Fibroblast of the aortic adventitia (primary cell): ENCODE results near the gene CCN5. TPM values are rescaled to one million over a fixed set of nuclear protein-coding genes. Genes with fewer than 3 reads are reported as not detected.
A peak's percentile ranks its signal among the peaks of the same experiment; 100 is the strongest.
"Not testable (repeated sequence)": the region's sequence is repeated elsewhere in the genome, so short reads cannot be mapped to it uniquely, and the experiment has no call there.

Experiments
- DNase-seq: peaks from one replicate; pipeline ENCODE4 v3.0.0-alpha.2; 2010; ENCODE audit warnings: low read depth
- H3K4me3 ChIP-seq: 2 replicates; pipeline ENCODE4 v1.5.1; 2011; ENCODE audit warnings: low read depth, mild to moderate bottlenecking, control low read depth, low read length, moderate library complexity
- total RNA-seq: library from RNA; depleted of rRNA; stranded (reverse); fragments of >200 nt; gene quantifications from 2 replicates; pipeline ENCODE4 v1.2.3, GENCODE V29; 2012; ENCODE audit warnings: low replicate concordance
- TF ChIP-seq, protein P1 (sequence below): IDR thresholded peaks from 2 replicates; pipeline ENCODE4 v1.5.1; 2011; ENCODE audit warnings: mild to moderate bottlenecking, low read length, control low read depth, inconsistent platforms; ENCODE audit not compliant: insufficient read depth

The CCN5 gene
- total RNA-seq, 1 donor: 266 TPM

DNA sequence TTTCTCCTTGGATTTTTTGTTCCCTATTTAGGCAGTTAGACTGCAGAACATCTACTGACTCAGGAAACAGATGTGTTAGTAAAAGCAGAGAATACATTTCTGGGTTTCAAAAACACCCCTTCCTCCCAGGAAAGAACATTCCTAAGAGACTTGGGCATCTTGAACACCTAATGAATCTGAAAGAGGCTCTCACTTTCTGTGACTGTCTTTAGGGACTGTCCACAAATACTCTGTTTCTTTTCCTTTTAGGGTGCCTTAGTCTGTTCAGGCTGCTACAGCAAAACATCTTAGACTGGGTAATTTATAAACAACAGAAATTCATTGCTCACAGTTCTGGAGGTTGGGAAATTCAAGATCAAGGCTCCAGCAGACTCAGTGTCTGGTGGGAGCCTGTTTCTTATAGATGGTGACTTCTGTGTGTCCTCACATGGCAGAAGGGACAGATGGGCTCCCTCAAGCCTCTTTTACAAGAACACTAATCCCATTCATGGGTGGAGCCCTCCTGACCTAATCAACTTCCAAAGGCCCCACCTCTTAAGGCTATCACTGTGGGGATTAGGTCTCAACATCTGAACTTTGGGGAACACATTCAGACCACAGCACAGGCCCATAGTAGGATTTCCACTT is 19.4 kb upstream of the CCN5 start:
- no peak overlapping the region for H3K4me3 ChIP-seq
- TF ChIP-seq, protein P1, sequence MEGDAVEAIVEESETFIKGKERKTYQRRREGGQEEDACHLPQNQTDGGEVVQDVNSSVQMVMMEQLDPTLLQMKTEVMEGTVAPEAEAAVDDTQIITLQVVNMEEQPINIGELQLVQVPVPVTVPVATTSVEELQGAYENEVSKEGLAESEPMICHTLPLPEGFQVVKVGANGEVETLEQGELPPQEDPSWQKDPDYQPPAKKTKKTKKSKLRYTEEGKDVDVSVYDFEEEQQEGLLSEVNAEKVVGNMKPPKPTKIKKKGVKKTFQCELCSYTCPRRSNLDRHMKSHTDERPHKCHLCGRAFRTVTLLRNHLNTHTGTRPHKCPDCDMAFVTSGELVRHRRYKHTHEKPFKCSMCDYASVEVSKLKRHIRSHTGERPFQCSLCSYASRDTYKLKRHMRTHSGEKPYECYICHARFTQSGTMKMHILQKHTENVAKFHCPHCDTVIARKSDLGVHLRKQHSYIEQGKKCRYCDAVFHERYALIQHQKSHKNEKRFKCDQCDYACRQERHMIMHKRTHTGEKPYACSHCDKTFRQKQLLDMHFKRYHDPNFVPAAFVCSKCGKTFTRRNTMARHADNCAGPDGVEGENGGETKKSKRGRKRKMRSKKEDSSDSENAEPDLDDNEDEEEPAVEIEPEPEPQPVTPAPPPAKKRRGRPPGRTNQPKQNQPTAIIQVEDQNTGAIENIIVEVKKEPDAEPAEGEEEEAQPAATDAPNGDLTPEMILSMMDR: no peak
- peak; percentile 66 for DNase-seq

DNA sequence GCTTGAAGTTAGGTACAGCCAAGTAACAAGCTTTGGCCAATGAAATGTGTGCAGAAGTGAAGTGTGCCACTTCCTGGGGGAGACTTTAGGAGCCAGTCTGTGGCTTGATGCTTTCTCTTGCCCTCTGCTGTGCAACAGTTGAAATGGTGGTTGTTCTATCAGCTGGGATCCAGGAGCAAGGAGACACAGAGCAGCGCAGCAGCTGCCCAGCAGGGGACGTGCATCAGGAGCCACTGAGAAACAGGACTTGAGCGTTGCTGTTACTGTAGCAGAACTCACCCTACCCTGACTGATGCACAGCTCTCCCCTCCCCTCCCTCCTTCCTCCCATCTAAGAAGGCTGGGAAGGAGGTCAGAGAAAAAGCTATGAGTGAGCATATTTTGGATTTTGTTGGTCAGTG is 18.9 kb upstream of the CCN5 start:
- H3K4me3 ChIP-seq: no peak overlapping the region
- no peak for DNase-seq
- TF ChIP-seq, protein P1: peak; percentile 11

DNA sequence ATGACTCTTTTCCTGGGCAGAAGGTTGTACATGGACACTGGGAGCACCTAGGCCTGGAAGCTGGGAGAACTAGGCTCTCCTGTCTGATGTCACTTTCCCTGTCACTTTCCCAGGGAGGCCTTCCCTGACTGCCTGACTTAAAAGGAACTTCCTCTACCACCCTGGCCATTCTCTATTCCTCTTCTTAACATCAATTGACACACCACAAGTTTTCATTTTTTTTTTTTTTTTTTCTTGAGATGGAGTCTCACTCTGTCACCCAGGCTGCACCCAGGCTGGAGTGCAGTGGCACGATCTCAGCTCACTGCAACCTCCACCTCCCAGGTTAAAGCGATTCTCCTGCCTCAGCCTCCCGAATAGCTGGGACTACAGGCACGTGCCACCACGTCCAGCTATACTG is 18.1 kb upstream of the CCN5 start:
- DNase-seq, H3K4me3 ChIP-seq: not testable (repeated sequence)

DNA sequence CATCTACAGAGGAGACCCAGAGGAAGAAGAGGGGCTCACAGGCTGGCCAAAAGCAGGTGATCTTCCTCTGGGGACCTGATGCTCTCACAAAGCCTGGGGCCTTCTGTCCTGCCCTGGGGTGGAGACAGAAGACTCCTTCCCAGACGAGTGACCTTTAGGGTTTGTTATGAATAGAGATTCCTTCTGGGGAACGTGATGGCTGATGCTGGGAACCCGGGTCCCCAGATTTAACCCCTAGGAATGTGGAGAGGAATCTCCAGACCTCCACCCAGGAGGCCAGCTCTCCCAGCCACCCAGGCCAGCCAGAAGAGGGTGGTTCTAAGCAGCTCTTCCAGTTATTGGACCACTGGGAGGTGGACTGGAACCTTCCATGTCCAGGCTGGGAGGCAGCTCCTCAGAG is 16.8 kb upstream of the CCN5 start:
- H3K4me3 ChIP-seq: no peak overlapping the region
- TF ChIP-seq, protein P1: no peak
- no peak for DNase-seq

DNA sequence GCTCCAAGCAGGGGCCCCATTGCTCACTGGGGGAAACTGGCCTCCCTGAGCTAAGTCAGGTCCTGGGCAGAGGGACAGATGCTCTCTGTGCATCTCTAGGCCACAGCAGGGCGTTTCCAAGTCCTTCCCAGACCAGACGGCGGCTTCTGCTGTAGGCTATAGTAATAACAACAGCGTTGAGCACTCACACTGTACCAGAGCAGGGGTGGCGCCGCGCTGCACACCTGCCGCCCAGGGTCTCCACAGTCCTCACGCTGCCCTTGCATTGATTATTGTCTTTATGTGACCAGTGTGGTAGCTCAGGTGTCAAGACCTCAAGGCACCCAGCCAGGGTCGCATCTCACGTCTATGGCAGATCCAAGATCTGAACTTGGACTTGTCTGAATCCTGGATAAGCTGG is 14.9 kb upstream of the CCN5 start:
- DNase-seq: no peak
- TF ChIP-seq, protein P1: no peak
- no peak overlapping the region for H3K4me3 ChIP-seq

DNA sequence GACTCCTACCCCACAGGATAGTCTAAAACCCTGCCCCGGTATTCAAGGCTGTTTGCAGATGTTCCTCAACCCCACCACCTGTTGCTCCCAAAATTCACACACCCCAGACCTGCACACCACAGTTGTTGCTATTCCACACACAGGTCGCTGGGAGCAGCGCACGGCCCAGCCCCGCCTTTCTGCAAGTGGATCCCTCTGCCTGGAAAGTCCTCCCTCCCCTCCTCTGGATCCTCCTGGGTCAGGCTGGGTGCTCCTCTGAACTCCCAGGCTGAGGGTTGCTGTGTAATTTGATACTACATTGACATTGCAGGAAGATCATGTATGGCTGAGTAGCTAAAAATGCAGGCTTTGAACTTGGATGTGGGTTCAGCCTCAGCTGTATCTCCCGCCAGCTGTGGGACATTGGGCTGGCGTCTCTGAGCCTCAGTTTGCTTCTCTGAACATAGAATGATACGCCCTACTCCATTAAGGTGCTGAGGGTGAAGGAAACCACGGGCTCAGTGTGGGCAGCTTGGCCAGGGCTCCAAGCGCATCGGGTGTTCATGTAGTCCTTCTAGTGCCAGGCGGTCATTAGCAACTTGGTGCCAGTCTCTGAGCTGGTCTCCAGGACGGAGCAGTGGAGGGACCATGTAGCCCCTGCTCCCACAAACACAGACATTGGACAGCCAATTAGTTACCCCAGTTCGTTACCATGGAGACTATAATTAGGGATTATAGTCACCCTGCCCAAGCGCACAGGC is 13.9 kb upstream of the CCN5 start:
- DNase-seq: no peak
- no peak overlapping the region for H3K4me3 ChIP-seq
- TF ChIP-seq, protein P1: no peak

DNA sequence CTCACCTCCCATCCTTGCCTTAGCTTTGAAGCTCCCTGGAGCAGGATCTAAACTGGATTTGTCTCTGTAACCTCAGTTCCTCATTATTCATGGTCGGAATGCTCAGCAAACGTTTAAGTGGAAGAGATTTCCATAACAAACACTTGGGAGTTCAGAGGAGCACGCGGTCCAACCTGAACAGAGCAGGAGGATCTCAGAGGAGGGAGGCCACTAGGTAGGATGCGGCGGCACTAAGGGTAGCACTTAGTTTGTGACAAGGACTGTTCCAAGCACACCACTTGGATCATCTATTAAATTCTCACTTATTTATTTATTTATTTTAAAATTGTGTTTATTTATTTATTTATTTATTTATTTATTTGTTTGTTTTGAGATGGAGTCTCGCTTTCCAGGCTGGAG is 13.3 kb upstream of the CCN5 start:
- TF ChIP-seq, protein P1: no peak
- H3K4me3 ChIP-seq: no peak overlapping the region
- no peak for DNase-seq
